ENCODE measurements around the gene ATF7. TPM values are rescaled to one million over a fixed set of nuclear protein-coding genes. Genes with fewer than 3 reads are reported as not detected.

ATF7 gene
- polyA plus RNA-seq, 1 donor: 54.4 TPM

DNA sequence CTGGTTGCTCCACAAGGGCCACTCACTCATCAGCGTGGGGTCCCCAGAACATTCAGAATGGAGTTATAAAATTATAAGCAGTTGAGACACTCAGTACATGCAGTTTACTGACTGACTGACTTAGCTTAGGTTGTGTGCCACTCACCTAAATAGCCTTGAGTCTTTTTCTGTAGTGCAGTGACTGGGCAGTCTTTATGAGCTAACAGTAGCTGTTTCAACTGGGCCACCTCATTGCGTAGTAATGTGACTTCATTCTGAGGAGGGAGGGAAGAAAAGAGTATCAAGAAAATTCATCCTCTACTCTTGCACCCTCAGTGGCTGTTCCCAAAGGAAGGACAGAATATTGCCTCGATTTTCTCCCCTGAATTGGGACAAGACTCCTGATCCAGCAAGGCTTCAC, 103.1 kb downstream of the ATF7 start:
- no peak for DNase-seq

DNA sequence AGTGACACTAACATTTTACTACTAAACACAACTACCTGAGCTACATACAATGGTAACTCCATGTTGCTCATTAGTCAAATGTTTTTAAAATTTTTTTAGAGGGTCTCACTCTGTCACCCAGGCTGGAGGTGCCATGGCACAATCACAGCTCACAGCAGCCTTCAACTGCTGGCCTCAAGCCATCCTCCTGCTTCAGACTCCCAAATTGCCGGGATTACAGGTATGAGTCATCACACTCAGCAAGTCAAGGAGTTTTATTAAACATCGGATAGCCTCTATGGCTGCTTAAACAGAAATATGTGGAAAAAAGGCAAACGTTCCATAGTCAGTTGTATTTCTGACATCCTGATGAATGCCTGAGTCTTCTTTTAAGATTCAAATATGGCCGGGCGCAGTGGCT, 107.8 kb downstream of the ATF7 start:
- no peak for DNase-seq

DNA sequence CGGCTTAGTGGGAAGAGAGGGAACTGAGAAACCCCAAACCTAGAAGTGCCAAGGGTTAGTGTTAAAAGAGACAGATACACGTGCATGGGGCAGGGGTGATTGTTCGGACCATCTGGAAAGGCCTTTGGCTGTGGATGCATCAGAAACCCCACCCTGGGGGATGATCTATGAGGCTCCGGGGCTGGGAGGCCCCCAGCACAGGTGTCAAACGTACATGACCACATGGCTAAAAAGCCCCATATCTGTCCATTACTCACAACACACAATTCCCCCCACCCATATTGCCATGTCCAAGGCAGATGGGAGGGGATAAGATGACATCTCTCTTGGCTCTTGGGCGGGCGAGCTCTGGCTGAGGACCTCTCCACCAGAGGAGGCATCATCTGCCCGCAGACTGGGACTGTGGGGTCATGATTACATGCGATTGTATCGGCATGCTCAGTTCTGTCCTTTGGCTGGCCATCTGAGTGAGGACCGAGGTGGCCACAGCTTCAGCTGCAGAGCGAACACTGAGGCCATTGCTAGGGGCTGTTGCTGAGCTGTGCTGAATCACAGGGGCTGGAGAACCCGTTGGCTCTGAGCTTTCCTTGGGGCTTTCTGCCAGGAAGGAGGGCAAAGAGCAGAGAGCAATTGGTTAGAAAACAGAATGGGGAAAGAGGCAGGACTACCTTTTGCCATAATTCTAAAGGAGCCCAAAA, 109.3 kb downstream of the ATF7 start:
- DNase-seq: no peak

DNA sequence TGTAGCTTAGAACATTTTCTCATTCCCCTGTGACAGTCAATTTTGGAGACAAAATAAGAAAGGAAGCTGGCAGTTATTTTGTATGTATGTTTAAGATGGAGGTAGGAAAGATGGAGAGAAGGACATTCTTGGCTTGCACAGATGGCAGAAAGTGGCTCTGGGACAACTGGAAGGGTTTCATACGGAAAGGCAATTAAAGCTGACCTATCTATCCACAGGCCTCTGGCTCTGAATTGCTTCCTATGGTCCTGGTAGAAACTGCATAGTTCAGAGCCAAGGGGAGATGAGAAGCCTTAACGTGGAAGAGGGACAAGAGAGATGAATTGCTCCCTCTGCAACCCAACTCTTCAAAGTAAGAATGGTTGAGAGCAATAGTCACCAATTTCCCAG, 110.9 kb downstream of the ATF7 start:
- DNase-seq: no peak

DNA sequence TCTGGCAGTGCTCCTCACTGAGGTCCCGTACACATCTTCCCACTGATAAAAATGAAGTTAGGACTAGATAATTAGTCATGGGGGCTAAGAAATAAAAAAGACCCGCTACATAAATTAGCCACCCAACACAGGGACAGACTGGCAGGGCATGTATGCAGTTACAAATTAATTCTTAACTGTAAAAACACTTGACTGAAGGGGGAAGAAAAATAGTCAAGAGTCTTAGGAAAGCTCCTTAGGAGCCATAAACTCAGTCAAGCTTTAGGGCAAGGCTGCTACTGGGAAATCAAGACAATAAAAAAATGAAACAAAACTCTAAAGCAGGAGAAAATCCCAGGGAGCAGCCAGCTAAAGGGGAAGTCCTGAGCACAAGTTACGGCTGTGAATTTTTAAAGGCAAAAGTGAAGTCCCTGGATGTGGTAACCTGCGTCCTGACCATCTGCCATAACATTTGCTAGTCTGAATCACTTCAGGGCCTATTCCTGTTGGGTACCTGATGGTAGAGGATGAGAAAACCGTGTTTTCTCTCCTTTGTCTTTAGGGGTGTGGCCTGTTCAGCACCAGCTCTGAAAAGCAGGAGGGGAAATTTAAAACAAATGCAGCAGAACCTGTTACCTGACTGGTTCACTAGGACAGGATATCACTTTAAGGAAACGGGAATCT, 111.4 kb downstream of the ATF7 start:
- no peak for DNase-seq

DNA sequence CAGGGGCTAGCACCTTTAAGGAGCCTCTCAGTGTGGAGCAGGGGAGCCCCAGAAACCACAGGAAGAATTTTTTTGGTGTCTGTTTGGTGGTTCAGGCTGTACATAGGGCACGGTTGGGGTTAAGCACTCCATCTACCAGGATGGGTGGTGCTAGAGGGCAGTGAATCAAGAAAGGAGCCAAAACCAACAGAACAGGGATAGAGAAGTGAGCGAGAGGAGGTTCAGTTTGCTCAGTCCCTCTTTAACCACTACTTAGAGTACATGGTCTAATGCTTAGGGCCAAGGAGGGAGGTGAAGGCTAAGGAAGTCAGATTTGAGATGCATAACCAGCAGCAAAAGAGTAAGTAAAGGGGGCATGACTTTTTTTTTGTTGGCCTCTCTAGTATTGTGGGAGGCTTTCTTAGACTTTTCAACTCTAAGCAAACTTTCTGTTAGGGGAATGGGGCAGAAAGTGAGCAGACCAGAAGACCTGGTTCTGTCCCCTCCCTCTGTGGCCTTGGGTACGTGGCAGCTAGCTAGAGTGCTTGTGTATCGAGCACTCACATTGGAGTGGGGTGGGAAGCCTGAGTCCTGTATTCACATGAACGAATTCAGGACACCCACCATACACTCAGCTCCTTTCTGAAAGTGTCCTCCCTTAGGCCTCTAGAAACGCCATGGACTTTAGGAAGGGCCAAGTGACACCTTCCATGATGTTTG, 112.3 kb downstream of the ATF7 start:
- DNase-seq: no peak

DNA sequence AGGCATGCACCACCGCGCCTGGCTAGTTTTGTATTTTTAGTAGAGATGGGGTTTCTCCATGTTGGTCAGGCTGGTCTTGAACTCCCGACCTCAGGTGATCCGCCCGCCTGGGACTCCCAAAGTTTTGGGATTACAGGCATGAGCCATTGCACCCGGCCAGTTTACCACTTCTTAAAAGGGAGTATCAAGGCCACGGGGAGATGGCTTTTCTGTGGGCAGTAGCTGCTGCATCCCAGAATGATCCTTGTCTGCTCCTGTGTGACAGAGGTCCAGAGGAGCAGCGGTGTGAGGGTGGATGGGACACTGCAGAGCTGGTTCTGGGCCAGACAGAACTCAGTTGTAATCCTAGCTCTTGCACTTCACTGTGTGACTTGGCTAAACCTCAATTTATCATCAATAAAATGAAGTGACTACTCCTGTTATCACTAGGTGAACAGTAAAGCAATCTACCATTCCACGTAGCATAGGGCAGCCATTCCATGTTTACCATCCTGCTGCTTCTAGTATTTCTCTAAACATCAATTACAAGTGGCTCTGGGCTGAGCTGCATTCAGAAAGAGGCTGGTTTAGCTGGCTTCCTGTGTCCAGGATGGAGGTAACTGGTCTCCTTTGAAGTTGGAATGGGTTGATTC, 115.9 kb downstream of the ATF7 start:
- no peak for DNase-seq

DNA sequence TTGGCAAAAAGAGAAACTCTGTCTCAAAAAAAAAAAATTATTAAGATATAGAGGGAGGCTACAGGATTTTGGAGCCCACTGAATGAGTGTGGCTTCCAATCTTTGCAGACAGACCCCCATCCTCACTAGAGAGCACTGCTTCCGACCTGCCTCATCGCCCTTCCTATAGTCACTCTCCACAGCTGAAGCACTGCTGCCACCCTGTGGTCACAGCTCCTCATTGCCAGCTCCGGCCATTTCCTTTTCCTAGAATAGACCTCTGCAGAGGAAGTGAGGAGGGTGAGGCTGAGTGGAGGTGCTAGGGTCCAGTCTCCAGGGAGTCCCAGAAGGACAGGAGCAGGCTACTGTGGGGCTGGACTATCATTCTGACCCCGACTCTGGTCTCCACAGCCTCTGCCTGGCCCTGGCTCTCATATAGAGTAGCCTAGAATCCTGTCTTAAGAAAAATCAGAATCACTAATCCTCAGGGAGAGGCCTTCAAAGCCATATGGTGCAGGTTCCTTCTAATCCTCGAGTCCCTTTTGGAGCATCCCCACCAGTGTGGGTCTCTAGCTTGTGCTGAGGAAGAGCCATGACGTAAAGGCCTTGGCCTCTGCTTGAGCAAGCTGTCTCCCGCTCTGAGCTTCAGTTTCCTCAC, 117.5 kb downstream of the ATF7 start:
- DNase-seq: peak; percentile 82

DNA sequence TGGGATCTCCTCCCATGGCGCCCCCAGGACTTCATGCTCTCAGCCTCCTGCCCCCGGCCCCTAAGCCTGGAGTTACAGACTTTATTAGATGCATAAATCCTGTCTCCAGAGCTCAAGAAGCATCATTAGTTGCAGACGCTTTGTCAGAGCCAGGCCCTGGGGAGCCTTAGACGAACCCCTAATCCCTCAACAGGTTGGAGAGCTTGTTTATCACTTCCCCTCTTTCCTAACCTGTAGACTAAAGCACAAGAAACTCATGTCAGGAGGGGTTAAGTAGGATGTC, 118.6 kb downstream of the ATF7 start:
- DNase-seq: no peak

DNA sequence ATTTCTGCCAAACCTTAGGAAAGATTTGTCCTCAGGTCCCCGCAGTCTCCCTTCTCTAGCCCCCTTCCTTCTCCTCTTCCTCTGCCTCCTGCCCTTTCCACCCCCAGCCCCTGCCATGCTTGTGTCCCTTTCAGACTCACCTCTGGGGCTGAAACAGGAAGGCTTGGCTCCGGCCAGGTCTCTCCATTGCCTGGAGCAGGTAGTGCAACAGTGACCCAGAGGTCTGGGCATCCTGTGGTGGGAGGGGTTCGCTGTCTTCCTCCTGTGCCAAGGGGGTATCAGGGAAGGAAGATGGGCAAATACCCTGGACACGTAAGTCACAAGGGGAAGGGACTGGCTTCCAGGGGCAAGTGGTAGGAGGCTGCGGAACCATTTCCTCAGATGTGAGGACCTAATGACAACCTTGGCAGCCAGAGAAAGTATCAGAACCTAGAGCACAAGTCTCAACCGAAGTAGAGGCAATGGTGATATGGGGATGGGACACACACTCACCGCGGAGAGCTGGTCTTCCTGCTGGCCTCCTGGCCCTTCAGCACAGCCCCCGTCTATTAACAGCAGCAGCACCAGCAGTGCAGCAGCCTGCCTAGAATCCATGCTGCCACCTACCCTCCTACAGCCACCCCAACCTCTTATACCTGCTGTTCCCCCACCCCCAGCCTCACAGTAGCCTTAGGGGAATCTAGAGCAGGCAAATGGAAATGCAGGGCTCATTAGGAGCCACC, 119.1 kb downstream of the ATF7 start, which contains the start of gene NPFF:
Gene NPFF, minus strand, starts transcription at position 604 of the 722 bp plus-strand sequence. Its CDS starts 10 bp downstream, at position 594.
- DNase-seq: no peak

DNA sequence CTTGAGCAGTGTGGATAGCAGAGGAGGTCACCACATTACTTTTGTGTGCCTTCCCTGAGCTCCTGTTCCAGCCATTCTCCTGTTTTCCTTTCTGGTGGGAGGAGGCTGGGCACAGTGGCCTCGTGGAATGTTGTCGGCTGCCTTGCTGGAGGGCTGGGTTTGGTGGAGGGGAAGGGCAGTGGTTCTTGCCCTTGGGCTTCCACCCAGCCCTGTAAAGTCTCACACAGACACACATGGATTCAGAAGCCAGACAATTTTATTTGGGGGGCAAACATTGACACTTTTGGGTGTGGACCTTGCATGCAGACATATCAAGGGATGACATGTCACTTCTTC, 119.8 kb downstream of the ATF7 start:
- no peak for DNase-seq

DNA sequence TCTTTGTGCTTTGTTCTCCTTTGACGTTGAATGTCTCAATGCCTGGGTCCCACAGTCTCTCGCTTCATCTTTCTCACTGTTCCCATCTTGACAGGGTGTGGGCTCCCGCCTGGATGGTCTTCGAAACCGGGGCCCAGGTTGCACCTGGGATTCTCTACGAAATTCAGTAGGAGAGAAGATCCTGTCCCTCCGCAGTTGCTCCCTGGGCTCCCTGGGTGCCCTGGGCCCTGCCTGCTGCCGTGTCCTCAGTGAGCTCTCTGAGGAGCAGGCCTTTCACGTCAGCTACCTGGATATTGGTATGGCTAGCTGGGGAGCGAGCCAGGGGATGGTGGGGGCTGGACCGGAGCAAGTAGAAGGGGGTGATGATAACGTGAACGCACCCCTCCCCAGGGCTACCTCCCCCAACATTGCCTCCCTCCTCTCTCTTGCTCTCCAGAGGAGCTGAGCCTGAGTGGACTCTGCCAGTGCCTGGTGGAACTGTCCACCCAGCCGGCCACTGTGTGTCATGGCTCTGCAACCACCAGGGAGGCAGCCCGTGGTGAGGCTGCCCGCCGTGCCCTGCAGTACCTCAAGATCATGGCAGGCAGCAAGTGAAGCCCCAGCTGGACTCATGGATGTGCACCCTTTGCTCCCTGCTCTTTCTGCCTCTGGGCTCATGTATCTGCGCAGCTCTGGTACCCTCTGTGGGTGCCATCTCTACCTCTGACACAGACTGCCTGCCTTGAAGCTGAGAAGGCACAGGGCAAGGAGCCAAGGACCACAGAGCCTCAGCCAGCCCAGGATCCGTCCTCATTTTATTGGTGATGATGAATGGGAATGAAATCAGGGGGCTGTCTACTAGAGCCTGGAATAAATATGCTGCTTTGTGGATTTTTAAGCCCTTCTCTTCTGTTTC, 120.4 kb downstream of the ATF7 start:
- no peak for DNase-seq

DNA sequence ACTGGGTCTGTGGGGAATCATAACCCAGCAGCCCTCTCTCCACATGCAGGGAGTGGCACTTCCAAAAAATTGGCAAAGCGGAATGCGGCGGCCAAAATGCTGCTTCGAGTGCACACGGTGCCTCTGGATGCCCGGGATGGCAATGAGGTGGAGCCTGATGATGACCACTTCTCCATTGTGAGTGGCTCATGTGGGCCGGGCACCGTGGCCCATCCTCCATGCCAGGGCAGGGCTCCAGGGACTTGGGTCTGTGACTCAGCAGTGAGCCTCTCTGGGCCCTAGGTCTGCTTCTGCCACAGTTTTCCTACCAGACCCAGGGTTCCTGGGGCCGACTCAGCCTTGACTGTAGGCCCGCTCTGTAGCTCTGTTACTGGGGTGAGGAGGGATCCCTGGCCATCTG, 121.1 kb downstream of the ATF7 start:
- DNase-seq: no peak

DNA sequence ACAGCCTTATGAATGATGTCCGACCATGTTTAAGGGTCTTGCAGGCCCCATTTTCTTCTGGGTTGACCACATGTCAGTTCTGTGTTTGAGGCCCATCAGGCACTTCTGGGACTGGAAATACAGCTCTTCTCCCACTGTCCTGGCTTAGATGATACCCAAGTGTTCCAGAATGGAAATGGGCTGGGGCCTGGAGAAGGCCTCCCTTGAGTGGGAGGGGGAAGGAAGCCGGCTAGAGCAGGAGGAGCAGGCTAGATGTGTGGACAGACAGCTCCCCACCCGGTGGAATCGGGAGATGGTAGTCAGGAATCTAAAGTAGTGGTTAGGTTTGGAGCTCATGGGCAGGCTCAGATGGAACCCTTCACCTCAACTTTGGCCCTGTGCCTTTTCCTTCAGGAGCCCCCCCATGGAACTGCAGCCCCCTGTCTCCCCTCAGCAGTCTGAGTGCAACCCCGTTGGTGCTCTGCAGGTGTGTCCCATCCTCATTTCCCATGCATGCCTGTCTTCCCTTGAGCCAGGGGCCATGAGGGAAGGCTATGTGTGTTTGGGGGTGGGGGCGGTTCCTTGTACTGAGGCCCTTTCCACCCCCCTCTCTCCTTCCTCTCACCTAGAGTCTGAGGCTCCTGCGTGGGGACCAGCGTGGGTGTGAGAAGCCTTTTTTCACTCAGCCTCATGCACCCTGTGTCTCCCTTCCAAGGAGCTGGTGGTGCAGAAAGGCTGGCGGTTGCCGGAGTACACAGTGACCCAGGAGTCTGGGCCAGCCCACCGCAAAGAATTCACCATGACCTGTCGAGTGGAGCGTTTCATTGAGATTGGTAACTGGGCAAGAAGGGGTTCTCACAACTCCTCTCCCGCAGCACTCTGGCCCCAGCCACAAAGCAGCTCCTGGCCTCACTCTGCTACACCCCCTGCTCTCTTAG, 121.9 kb downstream of the ATF7 start:
- DNase-seq: no peak

DNA sequence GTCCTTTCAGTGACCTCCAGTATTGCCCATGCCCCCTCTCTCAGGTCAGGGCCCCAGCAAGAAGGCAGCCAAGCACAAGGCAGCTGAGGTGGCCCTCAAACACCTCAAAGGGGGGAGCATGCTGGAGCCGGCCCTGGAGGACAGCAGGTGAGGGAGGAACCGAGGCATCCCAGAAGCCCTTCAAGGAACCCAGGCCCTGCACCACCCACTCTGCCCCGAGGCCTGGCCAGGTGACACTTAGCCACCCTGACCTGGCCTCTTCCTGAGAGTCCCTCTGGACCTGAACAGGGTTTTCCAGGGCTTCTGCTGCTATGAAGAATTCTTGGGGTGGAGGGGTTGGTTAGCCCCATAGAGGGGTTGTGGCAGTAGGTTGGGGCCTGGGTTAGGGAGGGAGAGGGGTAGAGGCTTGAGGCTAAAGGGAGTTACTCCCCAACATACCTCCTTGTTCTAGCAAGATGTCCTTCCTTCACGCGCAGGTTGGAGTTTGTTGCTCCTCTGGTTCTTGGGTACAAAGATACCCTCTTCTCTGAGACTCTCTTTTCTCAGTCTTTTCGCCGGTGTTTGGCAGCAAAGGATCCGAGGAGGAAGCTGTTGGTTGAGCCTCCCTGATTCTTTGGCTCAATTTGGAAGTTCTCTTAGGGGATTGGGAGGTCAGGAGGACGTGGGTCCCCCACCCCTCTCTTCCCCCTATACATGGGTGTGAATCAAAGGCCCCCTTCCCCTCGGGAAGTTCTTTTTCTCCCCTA, 123.0 kb downstream of the ATF7 start:
- no peak for DNase-seq

DNA sequence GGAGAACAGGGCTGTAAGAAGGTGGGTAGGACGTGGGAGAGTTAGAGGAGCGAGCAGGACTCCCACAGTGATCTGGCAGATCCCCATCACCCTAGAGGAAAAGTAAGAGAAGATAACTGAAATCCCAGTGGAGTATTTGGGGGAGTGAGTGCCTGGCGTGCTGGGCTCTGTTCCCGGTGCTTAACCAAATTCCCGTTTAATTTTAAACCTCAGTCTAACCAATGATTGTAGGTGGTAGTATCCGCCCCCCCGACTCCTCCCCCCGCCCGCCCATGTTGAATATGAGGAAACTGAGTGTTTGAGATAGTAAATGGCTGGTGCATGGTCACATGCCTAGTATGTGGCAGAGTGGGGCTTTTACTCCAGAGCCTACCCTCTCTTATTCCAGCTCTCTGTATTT, 123.9 kb downstream of the ATF7 start:
- no peak for DNase-seq

DNA sequence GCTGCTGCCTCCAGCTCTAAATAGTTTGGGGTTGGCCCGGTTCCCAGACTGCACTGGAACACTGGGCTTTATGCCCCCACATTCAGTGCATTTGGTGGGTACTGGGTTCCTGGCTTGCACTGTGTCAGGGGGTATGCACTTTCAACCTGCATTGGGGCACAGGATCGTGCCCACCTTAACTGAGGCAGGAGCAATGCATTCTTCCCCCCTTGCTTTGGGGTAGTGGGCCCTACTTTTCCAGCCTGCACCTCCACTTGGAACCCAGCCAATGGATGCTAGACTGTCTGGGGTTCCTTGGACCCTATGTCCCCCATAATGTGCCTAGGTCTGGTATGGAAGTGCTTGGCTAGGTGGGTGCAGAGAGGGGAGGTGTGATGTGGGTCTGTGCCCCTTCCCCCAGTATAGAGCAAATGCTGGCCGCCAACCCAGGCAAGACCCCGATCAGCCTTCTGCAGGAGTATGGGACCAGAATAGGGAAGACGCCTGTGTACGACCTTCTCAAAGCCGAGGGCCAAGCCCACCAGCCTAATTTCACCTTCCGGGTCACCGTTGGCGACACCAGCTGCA, 124.5 kb downstream of the ATF7 start:
- no peak for DNase-seq

DNA sequence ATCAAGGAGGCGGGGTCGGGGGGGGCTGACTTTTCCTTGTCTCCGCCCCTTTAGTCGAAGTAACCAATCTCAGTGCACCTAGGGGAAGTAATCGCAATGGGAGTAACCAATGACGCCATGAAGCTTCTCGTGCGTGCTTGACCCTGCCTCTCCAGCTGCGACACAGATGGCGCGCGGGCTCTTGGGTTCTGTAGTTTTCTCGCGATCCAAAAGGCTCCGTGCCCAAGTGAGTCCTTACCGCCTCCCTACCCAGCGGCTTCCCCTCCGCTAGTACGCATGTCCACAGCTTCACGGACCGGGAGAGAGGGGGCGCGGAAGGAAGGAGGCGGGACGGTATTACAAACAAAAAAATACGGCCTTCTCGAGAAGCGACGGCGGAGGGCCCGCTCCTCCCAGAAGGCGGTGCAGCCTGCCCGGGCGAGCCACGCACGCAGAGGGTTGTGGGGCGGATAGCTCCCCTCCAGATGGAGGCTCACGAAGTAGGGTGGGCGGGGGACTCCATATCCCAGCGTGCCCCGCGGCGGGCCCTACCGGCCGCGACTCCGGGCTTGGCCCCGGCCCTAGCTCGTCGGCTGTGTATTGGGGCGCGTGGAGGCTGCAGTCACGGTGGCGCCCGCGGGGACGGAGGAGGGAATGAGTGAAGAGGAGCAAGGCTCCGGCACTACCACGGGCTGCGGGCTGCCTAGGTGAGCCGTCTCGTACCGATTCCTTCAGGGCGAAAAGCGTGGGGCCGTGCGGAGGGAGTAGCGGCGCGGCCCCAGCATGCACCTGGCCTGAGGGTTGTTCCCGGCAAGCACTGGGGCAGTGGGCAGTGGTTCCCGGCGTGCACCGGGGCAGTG, 125.2 kb downstream of the ATF7 start, which contains the start of gene TARBP2:
Gene TARBP2, plus strand, starts transcription at position 508 of the 839 bp plus-strand sequence. Its CDS starts 126 bp downstream, at position 634.
- DNase-seq: peak; percentile 99

All from hindlimb muscle (tissue), 1 donor.